ENCODE results near the gene VWC2. TPM values are rescaled to one million over a fixed set of nuclear protein-coding genes. Genes with fewer than 3 reads are reported as not detected.
"Not testable (repeated sequence)": the region's sequence is repeated elsewhere in the genome, so short reads cannot be mapped to it uniquely, and the experiment has no call there.

Gene VWC2
- total RNA-seq, 4 donors from 2014 or later: under 0.01 to 0.19 (median 0.09) TPM

GRCh38 chr7:49840751-49841405 lies 67.4 kb downstream of the VWC2 start:
- TF ChIP-seq POLR2A (IDR thresholded peaks at IDR 0.05) (no peak), CTCF (IDR thresholded peaks at IDR 0.05) (no peak)
- H3K36me3 ChIP-seq: no peaks in the 10 kb centered on the region
- no peak overlapping the region for H3K27ac ChIP-seq
- 69 to 72% methylated on average over 5 of the region's 5 CpGs for WGBS, 2 donors
- no peaks in the 10 kb centered on the region for H3K9me3 ChIP-seq
- H3K4me1 ChIP-seq: no peaks in the 10 kb centered on the region
- no peak for DNase-seq
- intact Hi-C loops (cut with DNase I): no loop called here
- H3K27me3 ChIP-seq: no peaks in the 10 kb centered on the region
- no peak overlapping the region for H3K4me3 ChIP-seq

- DNase-seq: no peak
- no peaks in the 10 kb centered on the region for H3K27me3 ChIP-seq
- no peak overlapping the region for H3K4me3 ChIP-seq
- no peaks in the 10 kb centered on the region for H3K4me1 ChIP-seq
- intact Hi-C loops (cut with DNase I): no loop called here
- H3K9me3 ChIP-seq: no peaks in the 10 kb centered on the region
- no peak overlapping the region for H3K27ac ChIP-seq
- H3K36me3 ChIP-seq: no peaks in the 10 kb centered on the region
- 56 to 57% methylated on average over 5 of the region's 5 CpGs for WGBS, 2 donors
- no peak for TF ChIP-seq CTCF (IDR thresholded peaks at IDR 0.05)
- no peak for TF ChIP-seq POLR2A (IDR thresholded peaks at IDR 0.05)
These were observed 72.2 kb downstream of the VWC2 start for GRCh38 chr7:49845626-49846025.

- no peak overlapping the region for H3K27ac ChIP-seq
- WGBS, 2 donors: 36 to 69% methylated on average over 3 to 8 of the region's 8 CpGs
- H3K9me3 ChIP-seq: no peaks in the 10 kb centered on the region
- H3K4me1 ChIP-seq: no peaks in the 10 kb centered on the region
- TF ChIP-seq CTCF (IDR thresholded peaks at IDR 0.05): no peak
- TF ChIP-seq POLR2A (IDR thresholded peaks at IDR 0.05): no peak
- intact Hi-C loops (cut with DNase I): no loop called here
- no peaks in the 10 kb centered on the region for H3K27me3 ChIP-seq
- H3K36me3 ChIP-seq: no peaks in the 10 kb centered on the region
- no peak overlapping the region for H3K4me3 ChIP-seq
- DNase-seq: no peak
These were observed 74.9 kb downstream of the VWC2 start for GRCh38 chr7:49848211-49848841.

- TF ChIP-seq POLR2A (IDR thresholded peaks at IDR 0.05) (no peak), CTCF (IDR thresholded peaks at IDR 0.05) (no peak)
- intact Hi-C loops (cut with DNase I): no loop called here
- 82 to 84% methylated on average over 9 to 10 of the region's 10 CpGs for WGBS, 2 donors
These were observed 77.6 kb downstream of the VWC2 start for GRCh38 chr7:49850921-49851613.

GRCh38 chr7:49851614-49851934 lies 78.1 kb downstream of the VWC2 start:
- H3K27me3 ChIP-seq; H3K9me3 ChIP-seq; DNase-seq; H3K4me1 ChIP-seq; intact Hi-C loops (cut with DNase I); H3K27ac ChIP-seq; H3K36me3 ChIP-seq; H3K4me3 ChIP-seq: not testable (repeated sequence)
- WGBS, 2 donors: 92 to 96% methylated on average over 8 to 9 of the region's 9 CpGs

More at GRCh38 chr7:49850921-49851613, 77.6 kb downstream of the VWC2 start:
- no peak overlapping the region for H3K27ac ChIP-seq
- no peaks in the 10 kb centered on the region for H3K36me3 ChIP-seq
- DNase-seq: no peak
- no peaks in the 10 kb centered on the region for H3K27me3 ChIP-seq
- no peaks in the 10 kb centered on the region for H3K9me3 ChIP-seq
- no peaks in the 10 kb centered on the region for H3K4me1 ChIP-seq
- H3K4me3 ChIP-seq: no peak overlapping the region

All from esophagus squamous epithelium (tissue), 5 donors.